Femur (tissue), 1 donor: ENCODE measurements around the gene MED15.
"Not testable (repeated sequence)": the region's sequence is repeated elsewhere in the genome, so short reads cannot be mapped to it uniquely, and the experiment has no call there.

ENCODE experiments used
- DNase-seq: peaks from one replicate; pipeline ENCODE4 v3.0.0-alpha.2; 2017

MED15 gene

GRCh38 chr22:20585639-20586402 is 78.4 kb downstream of the MED15 start:
- no peak for DNase-seq

- no peak for DNase-seq
Observed at GRCh38 chr22:20586403-20586745, 79.0 kb downstream of the MED15 start.

- no peak for DNase-seq
Observed at GRCh38 chr22:20587206-20587958, 80.0 kb downstream of the MED15 start.

- DNase-seq: no peak
Observed at GRCh38 chr22:20588092-20588842, 80.9 kb downstream of the MED15 start.

- DNase-seq: no peak
Observed at GRCh38 chr22:20588843-20589581, 81.6 kb downstream of the MED15 start.

- DNase-seq: no peak
Observed at GRCh38 chr22:20589614-20590476, 82.4 kb downstream of the MED15 start.

- DNase-seq: no peak
Observed at GRCh38 chr22:20590477-20591294, 83.3 kb downstream of the MED15 start.

GRCh38 chr22:20591295-20591645 is 83.9 kb downstream of the MED15 start:
- no peak for DNase-seq

- peak; percentile 61 for DNase-seq
Observed at GRCh38 chr22:20591660-20592310, 84.4 kb downstream of the MED15 start.

GRCh38 chr22:20594038-20594437 is 86.6 kb downstream of the MED15 start:
- not testable (repeated sequence) for DNase-seq

GRCh38 chr22:20594486-20594885 is 87.1 kb downstream of the MED15 start:
- DNase-seq: not testable (repeated sequence)

GRCh38 chr22:20595461-20595860 is 88.1 kb downstream of the MED15 start:
- DNase-seq: no peak

GRCh38 chr22:20599117-20599516 is 91.7 kb downstream of the MED15 start:
- no peak for DNase-seq

GRCh38 chr22:20600137-20600673 is 92.8 kb downstream of the MED15 start:
- no peak for DNase-seq

GRCh38 chr22:20601308-20601707 is 93.9 kb downstream of the MED15 start:
- DNase-seq: no peak

- no peak for DNase-seq
Observed at GRCh38 chr22:20602609-20603164, 95.3 kb downstream of the MED15 start.

GRCh38 chr22:20604092-20604747 is 96.8 kb downstream of the MED15 start:
- no peak for DNase-seq

- DNase-seq: no peak
Observed at GRCh38 chr22:20604776-20605221, 97.4 kb downstream of the MED15 start.

- DNase-seq: no peak
Observed at GRCh38 chr22:20605328-20605727, 97.9 kb downstream of the MED15 start.
